ENCODE measurements around the gene TST. TPM values are rescaled to one million over a fixed set of nuclear protein-coding genes. Genes with fewer than 3 reads are reported as not detected.

The TST gene
- polyA plus RNA-seq, 4 donors: 134 to 526 (median 354) TPM

GRCh38 chr22:37010976-37011375 lies 8.3 kb downstream of the TST start:
- peaks cover 0 to 16% (median 0%) of the 10 kb centered on the region in 3 donors for H3K4me1 ChIP-seq (ENCODE audit: control insufficient read depth in 3 of 3, insufficient read depth in 2 of 3, low read depth in 1 of 3, low read length in 2 of 3)
- FAIRE-seq (no peak), DNase-seq (peak in 1 of 2 donors; percentile 24)
- H3K9me3 ChIP-seq (ENCODE audit: control insufficient read depth in 2 of 2, insufficient read depth in 1 of 2, low read depth in 1 of 2, low read length in 1 of 2): no peaks in the 10 kb centered on the region
- peaks cover 0 to 17% (median 0%) of the 10 kb centered on the region in 3 donors for H3K36me3 ChIP-seq (ENCODE audit: control insufficient read depth in 3 of 3, insufficient read depth in 2 of 3, low read depth in 1 of 3, low read length in 3 of 3)
- H3K27ac ChIP-seq (ENCODE audit: low read depth in 1 of 3, low read length in 2 of 3): no peak overlapping the region
- H3K27me3 ChIP-seq (ENCODE audit: control insufficient read depth in 3 of 3, insufficient read depth in 3 of 3, low read length in 3 of 3): no peaks in the 10 kb centered on the region
- 63 to 81% (median 70%) methylated on average over 20 of the region's 20 CpGs for WGBS, 3 donors
- no peak overlapping the region for H3K4me3 ChIP-seq (ENCODE audit: low read depth in 1 of 3, low read length in 3 of 3)

DNA sequence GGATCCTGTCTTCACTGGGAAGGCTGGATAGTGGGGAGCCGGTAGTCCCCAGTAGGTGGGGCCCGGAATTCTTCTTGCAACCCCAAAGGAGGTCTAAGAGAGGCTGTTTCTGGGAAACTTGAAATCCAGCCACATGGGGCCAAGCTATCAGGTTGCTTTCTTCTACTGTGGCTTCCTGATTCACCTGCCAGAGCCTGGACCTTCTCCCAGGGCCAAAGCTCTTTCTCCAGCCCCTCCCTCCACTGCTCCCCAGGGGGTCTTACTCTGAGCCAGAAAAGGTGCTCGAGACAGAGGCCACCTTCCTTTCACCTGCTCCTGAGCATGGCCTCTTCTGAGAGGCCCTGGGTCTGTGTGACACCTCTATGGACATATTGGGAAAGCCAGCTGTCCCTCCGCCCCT lies 9.1 kb downstream of the TST start:
- peaks cover 0 to 10% (median 0%) of the 10 kb centered on the region in 3 donors for H3K36me3 ChIP-seq (ENCODE audit: control insufficient read depth in 3 of 3, insufficient read depth in 2 of 3, low read depth in 1 of 3, low read length in 3 of 3)
- H3K4me1 ChIP-seq (ENCODE audit: control insufficient read depth in 3 of 3, insufficient read depth in 2 of 3, low read depth in 1 of 3, low read length in 2 of 3): peaks cover 0 to 11% (median 0%) of the 10 kb centered on the region in 3 donors
- WGBS, 3 donors: 34 to 73% (median 46%) methylated on average over 4 of the region's 4 CpGs
- DNase-seq (no peak), FAIRE-seq (no peak)
- no peaks in the 10 kb centered on the region for H3K27me3 ChIP-seq (ENCODE audit: control insufficient read depth in 3 of 3, insufficient read depth in 3 of 3, low read length in 3 of 3)
- H3K27ac ChIP-seq (ENCODE audit: low read depth in 1 of 3, low read length in 2 of 3): peak overlapping the region in 1 of 3 donors; percentile 9
- no peaks in the 10 kb centered on the region for H3K9me3 ChIP-seq (ENCODE audit: control insufficient read depth in 2 of 2, insufficient read depth in 1 of 2, low read depth in 1 of 2, low read length in 1 of 2)
- no peak overlapping the region for H3K4me3 ChIP-seq (ENCODE audit: low read depth in 1 of 3, low read length in 3 of 3)

DNA sequence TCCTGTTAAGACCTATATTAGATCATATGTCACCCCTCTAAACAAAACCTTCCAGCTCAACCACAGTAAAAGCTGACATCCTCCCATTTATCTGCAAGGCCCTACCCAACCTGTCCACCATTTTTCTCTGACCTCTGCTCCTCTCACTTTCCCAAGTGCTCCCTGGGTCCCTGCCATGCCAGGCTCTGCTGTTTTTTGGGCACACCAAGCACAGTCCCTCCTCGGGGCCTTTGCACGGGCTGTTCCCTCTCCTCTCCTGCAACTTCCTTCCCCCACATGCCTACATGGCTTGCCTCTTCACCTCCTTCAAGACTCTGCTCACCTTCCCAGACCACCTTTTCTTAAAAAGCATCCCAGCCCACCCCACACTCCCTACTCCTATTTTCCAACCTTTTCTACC lies 9.8 kb downstream of the TST start:
- 75 to 87% (median 86%) methylated on average over 2 of the region's 2 CpGs for WGBS, 3 donors
- FAIRE-seq (no peak), DNase-seq (no peak)
- Histone ChIP-seq H3K9me3 (ENCODE audit: control insufficient read depth in 2 of 2, insufficient read depth in 1 of 2, low read depth in 1 of 2, low read length in 1 of 2) (peaks cover 0 to 3% of the 10 kb centered on the region in 2 donors), H3K27me3 (ENCODE audit: control insufficient read depth in 3 of 3, insufficient read depth in 3 of 3, low read length in 3 of 3) (no peaks in the 10 kb centered on the region), H3K27ac (ENCODE audit: low read depth in 1 of 3, low read length in 2 of 3) (no peak overlapping the region), H3K4me1 (ENCODE audit: control insufficient read depth in 3 of 3, insufficient read depth in 2 of 3, low read depth in 1 of 3, low read length in 2 of 3) (peaks cover 0 to 5% (median 0%) of the 10 kb centered on the region in 3 donors), H3K36me3 (ENCODE audit: control insufficient read depth in 3 of 3, insufficient read depth in 2 of 3, low read depth in 1 of 3, low read length in 3 of 3) (peaks cover 0 to 10% (median 0%) of the 10 kb centered on the region in 3 donors), H3K4me3 (ENCODE audit: low read depth in 1 of 3, low read length in 3 of 3) (no peak overlapping the region)

DNA sequence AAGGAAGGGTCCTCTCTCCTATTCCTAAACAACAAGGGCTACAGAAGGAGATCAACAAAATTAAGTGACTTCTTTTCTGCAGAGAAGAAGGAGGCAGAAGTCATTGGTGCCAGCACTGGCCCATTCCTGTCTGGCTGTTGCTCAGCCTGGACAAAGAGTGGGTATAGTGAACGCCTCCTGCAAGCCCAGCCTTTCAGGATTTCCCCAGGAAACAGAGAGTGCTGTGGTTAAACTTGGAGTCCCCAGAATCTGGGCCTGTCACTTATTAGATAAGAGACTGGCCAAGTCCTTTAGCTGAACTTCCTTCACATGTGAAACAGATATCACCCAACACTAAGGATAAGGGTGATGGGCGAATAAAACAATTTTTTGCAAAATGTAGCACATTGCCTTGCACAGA lies 10.9 kb downstream of the TST start:
- Histone ChIP-seq H3K9me3 (ENCODE audit: control insufficient read depth in 2 of 2, insufficient read depth in 1 of 2, low read depth in 1 of 2, low read length in 1 of 2) (peaks cover 0 to 3% of the 10 kb centered on the region in 2 donors), H3K36me3 (ENCODE audit: control insufficient read depth in 3 of 3, insufficient read depth in 2 of 3, low read depth in 1 of 3, low read length in 3 of 3) (peaks cover 0 to 8% (median 0%) of the 10 kb centered on the region in 3 donors), H3K27me3 (ENCODE audit: control insufficient read depth in 3 of 3, insufficient read depth in 3 of 3, low read length in 3 of 3) (no peaks in the 10 kb centered on the region), H3K27ac (ENCODE audit: low read depth in 1 of 3, low read length in 2 of 3) (no peak overlapping the region), H3K4me1 (ENCODE audit: control insufficient read depth in 3 of 3, insufficient read depth in 2 of 3, low read depth in 1 of 3, low read length in 2 of 3) (peaks cover 0 to 5% (median 0%) of the 10 kb centered on the region in 3 donors), H3K4me3 (ENCODE audit: low read depth in 1 of 3, low read length in 3 of 3) (no peak overlapping the region)
- FAIRE-seq (no peak), DNase-seq (no peak)
- WGBS, 3 donors: 67 to 83% (median 72%) methylated on average over 2 of the region's 2 CpGs

DNA sequence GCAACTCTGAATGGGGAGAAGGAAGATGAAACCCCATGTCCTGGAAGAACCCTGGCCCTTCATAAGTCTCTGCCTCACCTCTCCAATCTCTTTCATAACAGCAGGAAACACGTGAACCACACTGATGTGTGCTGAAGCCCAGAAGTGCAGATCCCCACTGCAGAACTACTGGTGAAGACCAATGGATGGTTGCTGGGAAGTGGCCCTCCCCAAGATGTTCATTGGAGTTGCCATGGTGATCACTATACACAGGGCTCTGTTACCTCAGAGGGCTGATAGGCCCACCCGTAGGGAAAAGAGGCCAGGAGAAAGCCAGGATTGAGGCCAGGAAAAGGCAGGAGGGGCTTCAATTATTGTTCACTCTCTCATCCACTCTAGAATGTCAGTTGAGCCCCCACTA lies 11.6 kb downstream of the TST start:
- Histone ChIP-seq H3K4me3 (ENCODE audit: low read depth in 1 of 3, low read length in 3 of 3) (no peak overlapping the region), H3K36me3 (ENCODE audit: control insufficient read depth in 3 of 3, insufficient read depth in 2 of 3, low read depth in 1 of 3, low read length in 3 of 3) (peaks cover 0 to 8% (median 0%) of the 10 kb centered on the region in 3 donors), H3K27me3 (ENCODE audit: control insufficient read depth in 3 of 3, insufficient read depth in 3 of 3, low read length in 3 of 3) (no peaks in the 10 kb centered on the region), H3K4me1 (ENCODE audit: control insufficient read depth in 3 of 3, insufficient read depth in 2 of 3, low read depth in 1 of 3, low read length in 2 of 3) (peaks cover 0 to 5% (median 0%) of the 10 kb centered on the region in 3 donors), H3K27ac (ENCODE audit: low read depth in 1 of 3, low read length in 2 of 3) (no peak overlapping the region), H3K9me3 (ENCODE audit: control insufficient read depth in 2 of 2, insufficient read depth in 1 of 2, low read depth in 1 of 2, low read length in 1 of 2) (peaks cover 0 to 3% of the 10 kb centered on the region in 2 donors)
- 38 to 52% (median 41%) methylated on average over 2 of the region's 2 CpGs for WGBS, 3 donors
- DNase-seq (no peak), FAIRE-seq (no peak)

GRCh38 chr22:37002633-37003032 lies 16.6 kb downstream of the TST start:
- 86 to 91% (median 87%) methylated on average over 7 of the region's 7 CpGs for WGBS, 3 donors
- Histone ChIP-seq H3K36me3 (ENCODE audit: control insufficient read depth in 3 of 3, insufficient read depth in 2 of 3, low read depth in 1 of 3, low read length in 3 of 3) (no peaks in the 10 kb centered on the region), H3K27me3 (ENCODE audit: control insufficient read depth in 3 of 3, insufficient read depth in 3 of 3, low read length in 3 of 3) (peaks cover 0 to under 1% (median 0%) of the 10 kb centered on the region in 3 donors), H3K4me1 (ENCODE audit: control insufficient read depth in 3 of 3, insufficient read depth in 2 of 3, low read depth in 1 of 3, low read length in 2 of 3) (peaks cover 0 to 3% (median 0%) of the 10 kb centered on the region in 3 donors), H3K27ac (ENCODE audit: low read depth in 1 of 3, low read length in 2 of 3) (no peak overlapping the region), H3K4me3 (ENCODE audit: low read depth in 1 of 3, low read length in 3 of 3) (no peak overlapping the region), H3K9me3 (ENCODE audit: control insufficient read depth in 2 of 2, insufficient read depth in 1 of 2, low read depth in 1 of 2, low read length in 1 of 2) (peaks cover 0 to 3% of the 10 kb centered on the region in 2 donors)
- FAIRE-seq (no peak), DNase-seq (no peak)

- H3K36me3 ChIP-seq (ENCODE audit: control insufficient read depth in 3 of 3, insufficient read depth in 2 of 3, low read depth in 1 of 3, low read length in 3 of 3): no peaks in the 10 kb centered on the region
- FAIRE-seq: no peak
- peaks cover 0 to 3% (median 0%) of the 10 kb centered on the region in 3 donors for H3K27me3 ChIP-seq (ENCODE audit: control insufficient read depth in 3 of 3, insufficient read depth in 3 of 3, low read length in 3 of 3)
- no peak overlapping the region for H3K27ac ChIP-seq (ENCODE audit: low read depth in 1 of 3, low read length in 2 of 3)
- WGBS, 3 donors: 86% methylated on average over 12 of the region's 12 CpGs
- no peak overlapping the region for H3K4me3 ChIP-seq (ENCODE audit: low read depth in 1 of 3, low read length in 3 of 3)
- H3K4me1 ChIP-seq (ENCODE audit: control insufficient read depth in 3 of 3, insufficient read depth in 2 of 3, low read depth in 1 of 3, low read length in 2 of 3): peaks cover 0 to 3% (median 0%) of the 10 kb centered on the region in 3 donors
- peaks cover 0 to 3% of the 10 kb centered on the region in 2 donors for H3K9me3 ChIP-seq (ENCODE audit: control insufficient read depth in 2 of 2, insufficient read depth in 1 of 2, low read depth in 1 of 2, low read length in 1 of 2)
- DNase-seq: no peak
Measured at GRCh38 chr22:37001826-37002225, 17.4 kb downstream of the TST start.

DNA sequence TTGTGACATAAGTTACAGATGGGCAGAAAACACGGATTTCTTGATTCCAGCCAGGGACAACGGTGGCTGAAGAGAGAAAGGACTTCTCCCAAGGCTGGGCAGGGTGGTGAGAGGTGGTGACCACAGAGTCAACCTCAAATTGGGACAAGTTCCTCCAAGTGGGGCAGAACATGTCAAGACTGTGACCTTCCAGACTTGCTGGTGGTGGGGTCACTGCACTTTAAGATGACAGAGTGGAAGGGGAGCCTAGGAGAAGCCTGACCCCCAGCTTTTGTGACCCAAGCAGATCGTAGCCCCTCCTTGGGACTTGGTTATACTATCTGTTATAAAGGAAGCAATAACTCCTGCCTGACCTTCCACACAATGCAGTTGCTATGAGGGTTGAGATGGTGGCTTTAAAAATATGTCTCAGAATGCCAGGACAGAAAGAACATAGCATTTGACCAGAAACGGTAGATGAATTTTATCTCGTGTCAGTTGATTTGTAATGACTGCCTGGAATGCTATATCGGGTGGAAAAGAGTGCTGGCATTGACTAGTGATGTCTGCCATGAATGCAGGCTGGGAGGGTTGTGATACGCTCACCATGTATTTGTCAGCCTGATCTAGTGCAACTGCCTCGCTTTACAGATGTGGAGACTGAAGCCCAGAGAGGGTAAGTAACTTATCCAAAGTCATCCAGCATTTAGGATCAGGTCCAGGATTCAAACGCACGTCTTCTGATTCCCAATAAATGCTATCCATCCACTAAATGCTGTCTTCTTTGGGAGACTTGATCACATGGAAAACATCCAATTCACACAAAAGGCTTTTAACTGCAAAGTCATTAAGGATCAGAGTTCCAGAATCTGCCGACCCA lies 18.3 kb downstream of the TST start:
- H3K36me3 ChIP-seq (ENCODE audit: control insufficient read depth in 3 of 3, insufficient read depth in 2 of 3, low read depth in 1 of 3, low read length in 3 of 3): no peaks in the 10 kb centered on the region

More for the DNA sequence above, 18.3 kb downstream of the TST start:
- no peak for DNase-seq
- no peak for FAIRE-seq
- H3K4me1 ChIP-seq (ENCODE audit: control insufficient read depth in 3 of 3, insufficient read depth in 2 of 3, low read depth in 1 of 3, low read length in 2 of 3): peaks cover 0 to 3% (median 0%) of the 10 kb centered on the region in 3 donors
- H3K27me3 ChIP-seq (ENCODE audit: control insufficient read depth in 3 of 3, insufficient read depth in 3 of 3, low read length in 3 of 3): peaks cover 0 to 3% (median 0%) of the 10 kb centered on the region in 3 donors
- no peak overlapping the region for H3K4me3 ChIP-seq (ENCODE audit: low read depth in 1 of 3, low read length in 3 of 3)
- WGBS, 3 donors: 69 to 71% (median 70%) methylated on average over 11 of the region's 11 CpGs
- H3K9me3 ChIP-seq (ENCODE audit: control insufficient read depth in 2 of 2, insufficient read depth in 1 of 2, low read depth in 1 of 2, low read length in 1 of 2): peaks cover 0 to 3% of the 10 kb centered on the region in 2 donors
- H3K27ac ChIP-seq (ENCODE audit: low read depth in 1 of 3, low read length in 2 of 3): no peak overlapping the region

Data from small intestine (tissue), 7 donors.